Activated T-cell treated with anti-CD3 and anti-CD28 coated beads for 4 hours (primary cell): ENCODE data around the gene PLOD1.
A peak's percentile ranks its signal among the peaks of the same experiment; 100 is the strongest.
"Not testable (repeated sequence)": the region's sequence is repeated elsewhere in the genome, so short reads cannot be mapped to it uniquely, and the experiment has no call there.

Experiments
- DNase-seq: peaks from one replicate; pipeline ENCODE4 v3.0.0-alpha.2; 2020

Gene PLOD1

DNA sequence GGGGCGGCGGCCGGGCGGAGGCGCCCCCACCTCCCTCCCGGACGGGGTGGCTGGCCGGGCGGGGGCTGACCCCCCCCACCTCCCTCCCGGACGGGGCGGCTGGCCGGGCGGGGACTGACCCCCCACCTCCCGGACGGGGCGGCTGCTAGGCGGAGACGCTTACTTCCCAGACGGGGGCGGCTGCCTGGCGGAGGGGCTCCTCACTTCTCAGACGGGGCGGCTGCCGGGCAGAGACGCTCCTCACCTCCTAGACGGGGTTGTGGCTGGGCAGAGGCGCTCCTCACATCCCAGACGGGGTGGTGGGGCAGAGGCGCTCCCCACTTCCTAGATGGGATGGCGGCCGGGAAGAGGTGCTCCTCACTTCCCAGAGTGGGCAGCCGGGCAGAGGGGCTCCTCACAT is 73.8 kb downstream of the PLOD1 start:
- DNase-seq: not testable (repeated sequence)

DNA sequence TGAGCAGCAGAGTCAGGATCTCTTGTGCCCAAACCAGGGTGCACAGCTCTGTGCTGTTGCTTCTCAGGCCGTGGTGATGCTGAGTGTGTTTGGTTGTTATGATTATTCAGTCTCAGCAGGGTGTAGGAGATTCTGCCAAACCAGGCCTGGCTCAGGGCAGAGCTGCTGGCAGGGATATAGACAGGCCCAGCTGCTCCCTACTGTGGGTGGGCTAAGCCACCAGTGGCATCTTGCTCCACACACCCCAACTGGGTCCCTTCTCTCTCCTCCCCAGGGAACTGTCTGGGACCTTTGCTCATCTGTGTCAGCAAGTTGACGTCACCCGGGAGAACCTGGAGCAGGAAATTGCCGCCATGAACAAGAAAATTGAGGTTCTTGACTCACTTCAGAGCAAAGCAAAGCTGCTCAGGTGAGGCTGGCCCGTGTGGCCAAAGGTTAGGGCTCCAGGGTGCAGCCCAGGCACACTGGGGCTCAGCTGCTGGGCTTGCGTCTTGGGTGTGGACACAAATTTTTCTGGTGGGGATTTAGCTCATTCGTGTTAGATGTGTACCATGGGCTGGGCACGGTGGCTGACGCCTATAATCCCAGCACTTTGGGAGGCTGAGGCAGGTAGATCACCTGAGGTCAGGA is 74.9 kb downstream of the PLOD1 start:
- DNase-seq: no peak

DNA sequence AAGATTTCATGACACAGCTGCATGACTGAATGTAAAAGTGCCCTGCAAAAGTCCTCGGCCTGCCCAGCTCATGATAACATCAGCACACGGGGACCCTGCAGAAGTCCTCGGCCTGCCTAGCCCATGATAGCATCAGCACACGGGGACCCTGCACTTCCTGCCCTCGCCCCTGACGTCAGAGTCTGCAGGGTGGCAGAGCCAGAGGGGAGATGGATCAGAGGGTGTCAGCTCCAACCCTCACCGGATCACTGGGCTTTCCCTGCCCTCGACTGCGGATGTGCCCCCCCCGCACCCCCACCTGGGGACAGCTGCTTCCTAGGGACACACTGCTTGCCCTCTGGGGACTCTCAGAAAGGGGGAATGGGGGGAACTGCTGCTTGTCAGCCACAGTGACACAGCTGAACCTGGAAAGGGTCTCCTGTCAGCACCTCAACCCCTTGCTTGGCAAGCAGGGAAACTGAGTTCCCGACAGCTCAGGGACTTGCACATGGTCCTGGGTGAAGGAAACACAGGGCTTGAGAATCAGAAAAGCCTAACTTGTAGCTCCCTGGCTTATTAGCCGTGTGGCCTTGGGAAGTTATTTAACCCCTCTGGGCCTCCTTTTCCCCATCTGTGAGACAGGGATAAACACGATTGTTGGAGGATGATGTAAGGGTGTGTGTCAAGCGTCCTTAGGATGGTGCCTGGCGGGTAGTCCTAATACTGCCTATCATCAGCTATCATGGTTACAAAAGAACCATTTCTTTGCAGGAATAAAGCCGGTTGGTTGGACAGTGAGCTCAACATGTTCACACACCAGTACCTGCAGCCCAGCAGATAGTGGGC is 76.4 kb downstream of the PLOD1 start:
- no peak for DNase-seq

DNA sequence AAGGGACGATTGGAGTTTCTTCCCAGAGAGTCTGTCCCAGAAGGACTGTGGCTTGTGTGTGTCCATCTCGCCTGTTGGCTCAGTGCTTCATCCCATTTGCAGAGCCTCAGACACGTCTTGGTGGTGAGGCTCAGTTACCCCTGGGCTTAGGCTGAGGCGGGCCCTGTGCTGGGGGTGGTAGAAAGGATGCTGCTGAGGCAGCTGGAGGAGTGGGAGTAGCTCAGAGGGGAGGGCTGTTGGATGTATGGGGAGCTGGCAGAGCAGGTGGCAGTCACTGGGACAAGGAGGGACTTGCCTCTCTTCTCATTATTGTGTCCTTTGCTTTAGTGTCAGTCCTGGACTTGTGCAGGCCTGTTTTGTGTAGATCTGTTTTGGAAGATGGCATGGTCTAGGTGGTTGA is 77.5 kb downstream of the PLOD1 start:
- DNase-seq: no peak

DNA sequence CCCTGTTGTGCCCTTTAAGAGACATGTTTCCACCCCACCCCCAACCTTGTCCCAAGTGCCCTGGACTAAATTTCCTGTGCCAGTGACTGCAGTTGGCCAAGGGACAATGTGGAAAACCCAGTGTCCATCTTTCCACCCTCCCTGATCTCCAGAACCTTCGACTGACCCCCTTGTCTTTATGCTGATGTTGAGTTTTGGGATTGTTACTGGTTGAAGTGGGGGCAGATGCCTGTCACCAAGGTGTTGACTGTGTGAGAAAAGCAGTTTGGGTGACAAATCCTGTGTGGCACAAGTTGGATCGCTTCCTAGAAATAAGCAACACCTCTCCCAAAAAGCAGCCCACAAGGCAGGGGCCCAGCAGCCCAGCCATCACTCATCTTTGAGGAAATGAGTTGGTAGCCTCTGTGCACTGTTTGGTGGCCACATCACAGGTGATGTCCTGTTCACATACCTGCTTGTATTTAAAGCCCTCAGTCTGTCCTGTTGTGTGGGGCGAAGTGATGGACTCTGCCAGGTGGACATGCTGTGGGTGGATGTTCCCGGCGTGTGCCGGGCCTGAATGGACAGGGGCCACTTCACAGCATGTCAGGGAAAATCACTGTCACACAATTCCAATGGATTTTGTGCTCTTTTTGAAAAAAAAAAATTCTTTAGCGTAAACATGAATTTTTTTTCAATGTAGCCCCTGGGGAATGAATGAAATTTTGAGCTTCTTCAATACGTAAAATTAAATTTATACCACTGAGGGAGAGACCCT is 78.2 kb downstream of the PLOD1 start:
- no peak for DNase-seq

DNA sequence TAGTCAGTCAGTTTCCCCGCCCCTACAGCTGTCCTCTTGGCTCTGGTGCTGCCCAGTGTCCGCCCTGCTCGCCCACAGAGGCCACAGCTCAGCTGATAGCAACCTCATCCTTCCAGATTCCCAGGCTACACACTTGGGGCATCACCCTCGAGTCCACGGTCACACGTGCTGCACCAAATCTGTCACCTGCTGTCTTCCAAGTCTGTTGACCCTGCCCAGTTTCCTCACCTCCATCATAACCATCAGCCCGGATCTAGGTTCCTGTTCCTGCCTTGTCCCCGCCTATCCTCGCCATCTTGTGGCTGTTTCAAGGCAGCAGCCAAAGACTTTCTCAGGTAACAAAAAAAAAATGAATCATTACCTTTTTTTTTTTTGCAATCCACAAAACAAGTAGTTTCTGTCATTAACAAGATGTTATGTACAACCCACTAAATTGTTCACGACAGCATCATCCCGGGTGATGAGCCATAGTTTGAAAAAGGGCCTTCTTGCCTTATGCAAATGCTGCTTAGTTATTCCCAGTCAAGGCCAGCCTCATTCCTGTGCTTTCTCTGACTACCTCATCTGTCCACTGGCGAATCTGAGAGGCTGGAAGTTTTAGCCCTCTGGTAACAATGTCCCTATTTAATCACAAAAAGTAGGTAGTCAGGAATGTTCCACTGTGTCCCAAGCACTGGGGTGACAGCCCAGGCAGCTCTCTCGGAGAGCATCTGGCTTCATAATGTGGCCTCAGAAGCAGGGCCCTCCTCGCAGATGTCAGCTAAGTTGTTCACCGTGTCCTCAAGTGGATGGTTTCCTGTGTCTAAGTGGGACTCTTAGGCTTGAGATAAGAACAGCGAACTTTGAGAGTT is 79.8 kb downstream of the PLOD1 start:
- DNase-seq: no peak

DNA sequence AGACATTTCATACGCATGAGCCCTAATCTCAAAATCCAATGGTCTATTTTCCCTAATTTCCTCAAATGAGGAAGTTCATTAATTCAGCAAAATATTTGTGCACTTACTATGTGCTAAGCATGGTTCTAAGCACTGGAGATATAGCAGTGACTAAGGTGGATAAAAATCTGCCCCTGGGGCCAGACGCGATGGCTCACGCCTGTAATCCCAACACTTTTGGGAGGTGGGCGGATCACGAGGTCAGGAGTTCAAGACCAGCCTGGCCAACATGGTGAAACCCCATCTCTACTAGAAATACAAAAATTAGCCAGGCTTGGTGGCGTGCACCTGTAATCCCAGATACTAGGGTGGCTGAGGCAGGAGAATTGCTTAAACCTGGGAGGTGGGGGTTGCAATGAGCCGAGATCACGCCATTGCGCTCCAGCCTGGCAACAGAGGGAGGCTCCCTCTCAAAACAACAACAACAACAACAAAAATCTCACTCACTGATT is 80.5 kb downstream of the PLOD1 start:
- DNase-seq: no peak

DNA sequence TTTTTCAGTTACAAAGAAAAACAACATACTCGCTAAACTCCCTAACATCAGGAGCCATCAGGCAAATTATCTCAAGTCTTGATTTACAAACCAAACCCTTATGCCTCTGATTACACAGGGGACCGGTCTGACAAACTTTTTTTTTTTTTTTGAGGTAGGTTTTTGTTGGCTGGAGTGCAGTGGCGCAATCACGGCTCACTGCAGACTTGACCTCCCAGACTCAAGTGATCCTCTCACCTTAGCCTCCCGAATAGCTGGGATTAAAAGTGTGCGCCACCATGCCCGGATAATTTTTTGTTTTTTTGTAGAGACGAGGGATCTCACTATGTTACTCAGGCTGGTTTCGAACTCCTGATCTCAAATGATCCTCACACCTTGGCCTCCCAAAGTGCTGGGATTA is 81.0 kb downstream of the PLOD1 start:
- DNase-seq: no peak

DNA sequence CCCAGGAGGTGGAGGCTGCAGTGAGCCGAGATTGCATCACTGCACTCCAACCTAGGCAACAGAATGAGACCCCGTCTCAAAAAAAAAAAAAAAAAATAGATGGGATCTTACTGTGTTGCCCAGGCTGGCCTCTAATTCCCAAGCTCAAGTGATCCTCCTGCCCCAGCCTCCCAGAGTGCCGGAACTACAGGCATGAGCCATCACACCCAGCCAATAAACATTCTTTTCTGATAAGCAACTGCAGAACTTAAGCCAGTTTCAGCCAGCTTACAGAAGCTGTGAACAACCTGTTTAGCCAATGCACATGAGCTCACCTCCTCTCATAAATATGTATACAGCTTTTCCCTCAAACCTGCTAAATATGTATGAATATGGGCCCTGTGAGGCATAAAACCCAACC is 81.7 kb downstream of the PLOD1 start:
- DNase-seq: no peak

DNA sequence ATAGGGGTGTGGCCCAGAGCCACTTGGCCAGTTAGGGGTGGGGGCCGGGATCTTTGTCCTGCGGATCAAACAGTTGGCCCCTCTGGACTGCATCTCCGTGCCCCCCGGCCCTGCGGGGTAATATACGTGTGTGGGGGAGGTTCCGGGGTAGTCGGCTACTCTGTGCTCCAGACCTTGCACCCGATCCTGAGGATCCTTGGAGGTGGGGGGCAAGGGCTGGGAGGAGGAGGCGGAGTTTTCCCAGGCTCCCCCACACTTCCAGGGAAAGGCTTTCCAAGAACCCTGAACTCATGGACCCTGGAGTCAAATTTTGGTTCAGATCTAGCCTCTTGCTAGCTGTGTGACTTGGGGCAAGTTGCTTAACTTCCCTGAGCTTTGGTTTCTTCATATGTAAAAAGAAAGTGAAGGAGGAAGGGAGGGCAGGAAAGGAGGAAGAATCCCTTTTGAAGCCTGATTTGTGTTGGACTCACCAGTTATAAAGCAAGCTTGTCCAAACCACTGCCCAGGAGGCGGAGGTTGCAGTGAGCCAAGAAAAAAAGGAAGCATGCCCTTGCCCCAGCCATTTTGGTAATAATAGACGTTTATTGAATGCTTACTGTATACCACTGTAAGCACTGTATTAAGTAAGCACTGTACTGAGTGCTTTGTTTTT is 85.5 kb downstream of the PLOD1 start:
- DNase-seq: peak; percentile 3

DNA sequence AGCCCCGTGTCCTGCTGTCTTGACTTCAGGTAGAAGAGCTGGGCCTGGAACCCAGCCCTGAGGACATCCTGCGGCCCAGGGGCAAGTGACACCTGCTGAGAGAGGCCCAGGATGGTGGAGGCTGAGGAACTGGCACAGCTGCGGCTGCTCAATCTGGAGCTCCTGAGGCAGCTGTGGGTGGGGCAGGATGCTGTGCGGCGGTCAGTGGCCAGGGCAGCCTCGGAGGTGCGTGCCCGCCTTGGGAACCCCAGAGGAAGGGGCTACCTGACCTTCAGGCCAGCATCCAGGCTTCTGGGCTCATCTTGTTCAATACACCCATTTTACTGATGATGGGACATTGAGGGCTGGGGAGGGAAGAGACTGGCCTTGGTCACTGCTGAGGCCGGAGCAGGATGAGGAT is 87.1 kb downstream of the PLOD1 start:
- no peak for DNase-seq

DNA sequence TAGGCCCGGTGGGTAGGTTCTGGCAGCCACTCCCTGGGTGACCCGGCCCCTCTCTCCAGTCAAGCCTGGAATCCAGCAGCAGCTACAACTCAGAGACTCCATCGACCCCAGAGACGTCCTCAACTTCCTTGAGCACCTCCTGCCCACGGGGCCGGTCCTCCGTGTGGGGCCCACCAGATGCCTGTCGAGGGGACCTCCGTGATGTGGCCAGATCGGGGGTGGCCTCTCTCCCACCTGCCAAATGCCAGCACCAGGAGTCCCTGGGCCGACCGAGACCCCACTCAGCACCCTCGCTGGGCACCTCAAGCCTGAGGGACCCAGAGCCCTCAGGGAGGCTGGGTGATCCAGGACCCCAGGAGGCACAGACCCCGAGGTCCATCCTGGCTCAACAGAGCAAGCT is 87.5 kb downstream of the PLOD1 start:
- DNase-seq: no peak
